B cell (primary cell): ENCODE data around the gene RNF220.

Experiments used
- CTCF ChIP-seq: fragments of 200-600 bp; IDR thresholded peaks from one replicate; pipeline ENCODE4 v1.8.0; 2022; ENCODE audit warnings: antibody characterized with exemption, mild to moderate bottlenecking
- EZH2 ChIP-seq: IDR thresholded peaks from 2 replicates; pipeline ENCODE4 v1.6.1; 2012; ENCODE audit warnings: borderline replicate concordance, low read depth, mild to moderate bottlenecking, moderate library complexity, low read length; ENCODE audit not compliant: insufficient read depth, poor library complexity, severe bottlenecking

GRCh38 chr1:44496541-44497171, 91.6 kb downstream of the RNF220 start:
- no peak for TF ChIP-seq CTCF
- TF ChIP-seq EZH2 = no peak
